Hepatocyte (in vitro differentiated cells): Measurements from ENCODE around the gene KLHL26.

Experiments used
- CTCF ChIP-seq: fragments of 200-600 bp; sonication (generic); IDR thresholded peaks from 2 replicates; pipeline ENCODE4 v1.5.1; 2016; ENCODE audit warnings: antibody characterized with exemption, mild to moderate bottlenecking; ENCODE audit not compliant: poor library complexity
- EZH2phosphoT487 ChIP-seq: fragments of 200-600 bp; sonication (generic); IDR thresholded peaks from one replicate; pipeline ENCODE4 v1.6.1; 2018; ENCODE audit warnings: antibody characterized with exemption, mild to moderate bottlenecking, low read depth, moderate library complexity; ENCODE audit not compliant: unreplicated experiment, severe bottlenecking

GRCh38 chr19:18698321-18699167, 61.7 kb downstream of the KLHL26 start:
- TF ChIP-seq CTCF = no peak
- TF ChIP-seq EZH2phosphoT487 = no peak
